Skeletal muscle satellite cell (primary cell): ENCODE results near the gene ZBTB20.

Source experiments
- H3K27me3 ChIP-seq: 2 replicates; pipeline ENCODE4 v1.7.0; 2013; ENCODE audit warnings: low read length; ENCODE audit not compliant: control insufficient read depth, insufficient read depth
- H3K36me3 ChIP-seq: 2 replicates; pipeline ENCODE4 v1.7.0; 2013; ENCODE audit warnings: mild to moderate bottlenecking, control low read depth, low read length; ENCODE audit not compliant: insufficient read depth
- H3K4me1 ChIP-seq: 2 replicates; pipeline ENCODE4 v1.7.0; 2013; ENCODE audit warnings: low read length; ENCODE audit not compliant: control insufficient read depth, insufficient read depth
- H3K4me2 ChIP-seq: 2 replicates; pipeline ENCODE4 v1.7.0; 2013; ENCODE audit warnings: mild to moderate bottlenecking, low read length
- H3K4me3 ChIP-seq: 2 replicates; pipeline ENCODE4 v1.7.0; 2013; ENCODE audit warnings: low read length
- H3K9ac ChIP-seq: 2 replicates; pipeline ENCODE4 v1.7.0; 2013; ENCODE audit warnings: mild to moderate bottlenecking, low read depth, low read length, moderate library complexity
- H3K9me3 ChIP-seq: replicated peaks from 2 replicates; pipeline ENCODE4 v1.7.0; 2013; ENCODE audit warnings: mild to moderate bottlenecking, control low read depth, low read length

Gene ZBTB20

DNA sequence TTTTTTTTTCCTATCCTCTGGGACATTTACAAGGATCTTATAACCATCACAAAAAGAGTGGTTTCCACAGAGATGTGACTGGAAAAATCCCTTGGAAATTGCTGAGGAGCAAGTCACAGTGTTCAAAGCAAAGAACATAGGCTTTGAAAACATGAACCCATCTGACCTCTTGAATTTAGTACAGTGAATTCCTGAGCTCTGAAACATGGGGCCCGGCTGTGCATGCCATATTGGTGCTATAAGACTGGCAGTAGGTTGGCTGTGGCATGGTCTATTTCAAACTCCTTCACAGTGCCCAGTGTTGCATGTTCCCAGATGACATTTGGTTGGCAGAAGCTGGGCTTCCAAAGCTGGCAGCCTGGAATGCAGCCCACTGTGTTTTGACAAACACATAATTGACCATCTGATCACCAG, 651.1 kb downstream of the ZBTB20 start:
- Histone ChIP-seq H3K4me1 (peaks cover 56% of the 10 kb centered on the region), H3K4me2 (peak overlapping the region; percentile 69), H3K27me3 (no peaks in the 10 kb centered on the region), H3K36me3 (no peaks in the 10 kb centered on the region), H3K9ac (peak overlapping the region; percentile 47), H3K4me3 (peak overlapping the region; percentile 38), H3K9me3 (no peaks in the 10 kb centered on the region)

DNA sequence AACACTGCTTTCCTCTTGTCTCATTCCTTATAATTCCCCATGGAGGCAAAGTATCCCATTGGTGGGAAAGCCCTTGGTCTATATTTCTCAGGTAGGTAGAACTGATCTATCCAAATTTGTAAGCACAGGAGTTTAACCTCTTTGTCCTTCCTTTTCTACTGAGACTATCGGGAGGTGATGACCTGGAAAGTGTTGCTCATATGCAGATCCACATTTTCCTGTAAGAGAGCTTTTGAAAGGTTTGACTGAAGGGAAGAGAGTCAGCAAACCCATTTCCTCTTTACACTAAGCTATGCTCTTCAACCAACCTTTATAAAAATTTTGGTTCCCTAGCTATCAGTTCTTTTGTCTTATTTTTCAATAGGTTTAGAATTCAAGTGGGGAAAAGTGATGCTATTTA, 652.6 kb downstream of the ZBTB20 start:
- Histone ChIP-seq H3K4me3 (no peak overlapping the region), H3K27me3 (no peaks in the 10 kb centered on the region), H3K9ac (no peak overlapping the region), H3K36me3 (no peaks in the 10 kb centered on the region), H3K4me1 (peaks cover 48% of the 10 kb centered on the region), H3K4me2 (no peak overlapping the region), H3K9me3 (no peaks in the 10 kb centered on the region)

DNA sequence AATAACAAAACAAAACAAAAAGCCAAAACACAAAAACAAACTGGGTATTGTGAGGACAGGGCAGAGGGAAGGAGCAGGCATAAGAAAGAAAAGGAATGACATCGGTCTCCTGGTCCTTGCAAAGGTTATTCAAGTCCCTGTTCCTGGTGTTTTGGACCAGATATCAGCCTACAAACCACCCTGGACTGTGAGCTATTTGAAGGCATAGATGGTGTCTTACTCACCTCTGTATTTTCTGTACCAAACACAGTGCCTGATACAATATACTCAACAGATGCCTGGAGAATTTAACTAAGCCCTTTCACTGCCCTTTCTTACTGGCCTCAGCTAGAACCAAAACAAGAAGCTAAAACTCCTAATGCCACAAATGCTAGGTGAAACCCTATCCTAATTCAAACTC, 656.3 kb downstream of the ZBTB20 start:
- Histone ChIP-seq H3K4me1 (peaks cover 15% of the 10 kb centered on the region), H3K27me3 (no peaks in the 10 kb centered on the region), H3K36me3 (no peaks in the 10 kb centered on the region), H3K4me3 (no peak overlapping the region), H3K9ac (no peak overlapping the region), H3K4me2 (no peak overlapping the region), H3K9me3 (no peaks in the 10 kb centered on the region)

DNA sequence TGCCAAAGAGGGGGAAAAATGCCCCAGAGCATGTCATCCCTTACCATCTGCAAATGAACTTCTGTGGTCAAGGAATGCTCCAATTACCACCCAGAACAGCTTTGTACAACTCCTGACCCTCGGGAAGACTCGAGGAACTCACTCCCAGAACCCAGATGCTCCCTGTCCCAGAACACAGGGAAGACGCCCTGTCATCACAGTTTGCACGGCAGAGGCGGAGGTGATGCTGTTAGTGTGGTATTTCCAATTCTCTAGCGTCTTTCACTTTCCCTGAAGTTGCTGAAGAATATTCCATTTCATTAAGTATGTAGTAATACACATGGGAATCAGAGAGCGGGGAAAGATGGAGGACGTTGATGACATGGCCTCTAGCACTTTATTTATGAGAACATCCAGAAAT, 659.6 kb downstream of the ZBTB20 start:
- Histone ChIP-seq H3K4me2 (no peak overlapping the region), H3K27me3 (no peaks in the 10 kb centered on the region), H3K4me3 (no peak overlapping the region), H3K9me3 (no peaks in the 10 kb centered on the region), H3K36me3 (no peaks in the 10 kb centered on the region), H3K4me1 (no peaks in the 10 kb centered on the region), H3K9ac (no peak overlapping the region)

DNA sequence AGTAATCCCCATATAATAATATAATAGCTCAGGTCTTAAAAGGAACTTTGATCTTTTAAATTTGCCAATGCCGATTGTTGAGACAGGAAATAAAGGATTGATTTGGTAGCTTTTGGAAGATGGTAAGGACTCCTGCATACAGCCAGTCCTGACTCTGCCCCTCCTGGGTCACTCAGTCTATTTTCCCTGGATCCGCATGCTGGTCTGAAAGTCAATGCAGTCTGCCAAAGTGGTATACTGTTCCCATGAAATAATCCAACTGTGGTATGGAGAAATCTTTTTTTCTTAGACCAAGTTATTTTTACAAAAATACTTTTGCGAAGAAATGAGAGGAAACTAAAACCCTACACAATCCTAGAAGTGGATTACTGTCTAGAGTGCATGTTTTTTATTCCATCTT, 662.2 kb downstream of the ZBTB20 start:
- Histone ChIP-seq H3K4me2 (no peak overlapping the region), H3K36me3 (no peaks in the 10 kb centered on the region), H3K9ac (no peak overlapping the region), H3K9me3 (no peaks in the 10 kb centered on the region), H3K4me3 (no peak overlapping the region), H3K4me1 (peaks cover 5% of the 10 kb centered on the region), H3K27me3 (no peaks in the 10 kb centered on the region)

DNA sequence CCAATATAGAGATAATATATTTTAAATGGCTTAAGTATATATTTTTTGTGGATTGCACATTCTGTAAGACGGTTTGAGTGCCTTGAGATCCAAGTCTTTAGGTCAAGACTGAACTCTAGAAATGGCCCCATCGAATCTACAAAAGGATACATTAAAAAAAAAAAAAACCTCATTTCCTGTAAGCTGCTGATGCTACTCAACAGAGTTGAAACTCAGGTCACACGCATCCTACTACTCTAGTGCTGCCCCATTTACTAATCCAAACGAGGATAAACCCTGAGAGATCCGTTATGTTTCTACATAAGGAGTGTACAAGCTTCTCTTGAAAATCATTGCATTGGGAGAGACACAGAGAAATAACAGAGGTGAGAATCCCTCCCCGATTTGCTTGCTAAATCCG, 666.0 kb downstream of the ZBTB20 start:
- Histone ChIP-seq H3K9me3 (no peaks in the 10 kb centered on the region), H3K4me3 (no peak overlapping the region), H3K36me3 (no peaks in the 10 kb centered on the region), H3K4me2 (no peak overlapping the region), H3K4me1 (peaks cover 5% of the 10 kb centered on the region), H3K27me3 (no peaks in the 10 kb centered on the region), H3K9ac (no peak overlapping the region)

DNA sequence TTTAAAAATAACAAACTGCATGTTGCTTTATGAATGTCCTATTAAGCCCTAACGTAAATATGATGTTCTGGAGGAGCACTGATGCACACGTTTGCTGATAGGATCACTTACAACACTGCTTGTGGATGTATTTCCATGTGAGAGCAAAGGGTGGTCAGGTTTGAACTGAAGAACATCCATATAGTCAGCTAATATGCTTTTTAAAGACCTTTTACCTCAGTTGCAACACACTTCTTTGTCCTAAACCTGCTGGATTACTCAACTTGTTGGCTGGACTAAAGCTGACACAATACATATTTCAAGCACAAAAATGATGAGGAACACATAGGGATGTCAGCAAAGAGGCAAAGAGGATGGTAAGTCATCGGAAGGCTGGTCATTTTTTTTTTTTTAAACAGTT, 666.6 kb downstream of the ZBTB20 start:
- Histone ChIP-seq H3K4me1 (peaks cover 5% of the 10 kb centered on the region), H3K27me3 (no peaks in the 10 kb centered on the region), H3K36me3 (no peaks in the 10 kb centered on the region), H3K9ac (no peak overlapping the region), H3K9me3 (no peaks in the 10 kb centered on the region), H3K4me3 (no peak overlapping the region), H3K4me2 (no peak overlapping the region)

DNA sequence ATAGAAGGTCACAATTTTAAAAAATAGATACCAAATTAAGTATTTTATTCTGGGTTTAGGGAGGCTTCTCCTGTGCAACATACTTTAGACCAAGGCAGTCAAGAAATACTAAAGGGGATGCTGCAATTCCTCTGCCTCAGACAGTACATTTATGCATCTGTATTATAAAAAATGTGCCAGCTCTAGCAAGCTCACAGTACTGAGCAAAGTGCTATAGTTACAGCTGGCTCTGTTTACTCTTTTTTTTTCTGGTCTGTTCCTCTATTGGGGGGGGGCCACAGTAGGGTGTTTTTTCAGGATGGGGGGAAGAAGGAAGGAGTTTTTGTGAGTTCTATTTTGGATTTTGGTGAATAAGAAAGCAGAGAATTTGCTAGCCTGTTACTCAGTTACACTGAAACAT, 668.3 kb downstream of the ZBTB20 start:
- Histone ChIP-seq H3K4me2 (no peak overlapping the region), H3K9me3 (no peaks in the 10 kb centered on the region), H3K27me3 (no peaks in the 10 kb centered on the region), H3K36me3 (no peaks in the 10 kb centered on the region), H3K4me3 (no peak overlapping the region), H3K4me1 (peaks cover 5% of the 10 kb centered on the region), H3K9ac (no peak overlapping the region)

DNA sequence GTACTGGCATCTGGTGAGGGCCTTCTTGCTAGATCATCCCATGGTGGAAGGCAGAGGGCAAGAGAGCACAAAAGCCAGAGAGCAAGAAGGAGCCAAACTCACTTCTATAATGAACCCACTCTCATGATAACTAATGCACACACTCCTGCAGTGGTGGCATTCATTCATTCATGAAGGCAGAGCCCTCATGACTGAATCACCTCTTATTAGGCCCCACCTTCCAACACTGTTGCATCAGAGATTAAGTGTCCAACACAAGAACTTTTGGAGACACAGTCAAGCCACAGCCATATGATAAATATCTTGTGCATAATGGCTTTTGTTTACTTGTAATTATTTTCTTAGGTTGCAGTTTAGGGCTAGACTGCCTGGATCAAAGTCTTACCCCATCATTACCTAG, 670.6 kb downstream of the ZBTB20 start:
- no peaks in the 10 kb centered on the region for H3K27me3 ChIP-seq
- H3K9ac ChIP-seq = no peak overlapping the region
- peaks cover 5% of the 10 kb centered on the region for H3K4me1 ChIP-seq
- no peak overlapping the region for H3K4me2 ChIP-seq
- H3K36me3 ChIP-seq = no peaks in the 10 kb centered on the region
- H3K4me3 ChIP-seq = no peak overlapping the region
- no peaks in the 10 kb centered on the region for H3K9me3 ChIP-seq

DNA sequence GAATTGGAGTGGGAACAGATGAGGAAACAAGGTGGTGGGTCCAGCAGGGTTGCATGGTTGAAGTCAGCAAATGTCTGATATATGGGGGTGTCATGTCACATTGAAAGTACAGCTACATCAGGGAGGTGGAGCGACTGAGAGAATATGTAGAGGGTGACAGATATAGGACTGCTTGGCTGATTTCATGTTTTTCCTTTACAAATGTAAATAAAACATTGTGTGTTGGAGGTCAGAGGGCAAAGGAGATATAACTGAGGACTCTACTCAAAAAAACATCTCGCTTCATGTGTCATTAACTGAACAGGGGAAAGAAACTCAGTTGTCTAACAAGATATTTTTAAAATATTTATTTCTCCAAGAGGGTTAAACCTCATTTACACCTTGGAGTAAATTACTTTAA, 675.6 kb downstream of the ZBTB20 start:
- Histone ChIP-seq H3K36me3 (no peaks in the 10 kb centered on the region), H3K4me1 (no peaks in the 10 kb centered on the region)

DNA sequence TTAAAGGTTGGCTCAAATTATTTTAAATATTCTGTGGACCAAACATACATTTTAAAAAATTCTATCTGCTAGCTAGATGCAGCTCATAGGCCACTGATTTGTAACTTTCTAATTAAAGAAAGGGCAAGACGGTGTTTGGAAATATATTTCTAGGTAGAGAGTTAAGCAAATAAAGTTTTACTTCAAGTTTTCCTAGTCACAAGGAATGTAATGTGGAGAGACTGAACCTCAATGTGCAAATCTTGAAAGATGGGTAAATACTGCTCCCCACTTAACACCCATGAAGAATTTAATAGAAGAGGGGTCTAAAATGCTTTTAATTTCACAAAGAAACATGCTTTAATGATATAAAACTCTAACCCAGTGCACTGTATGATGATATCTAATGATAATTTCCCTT, 678.0 kb downstream of the ZBTB20 start:
- Histone ChIP-seq H3K27me3 (no peaks in the 10 kb centered on the region), H3K4me2 (no peak overlapping the region), H3K36me3 (no peaks in the 10 kb centered on the region), H3K9ac (no peak overlapping the region), H3K4me3 (no peak overlapping the region), H3K4me1 (no peaks in the 10 kb centered on the region), H3K9me3 (no peaks in the 10 kb centered on the region)

More for the DNA sequence above, 675.6 kb downstream of the ZBTB20 start:
- H3K9me3 ChIP-seq = no peaks in the 10 kb centered on the region
- no peak overlapping the region for H3K4me3 ChIP-seq
- H3K9ac ChIP-seq = no peak overlapping the region
- no peaks in the 10 kb centered on the region for H3K27me3 ChIP-seq
- no peak overlapping the region for H3K4me2 ChIP-seq

DNA sequence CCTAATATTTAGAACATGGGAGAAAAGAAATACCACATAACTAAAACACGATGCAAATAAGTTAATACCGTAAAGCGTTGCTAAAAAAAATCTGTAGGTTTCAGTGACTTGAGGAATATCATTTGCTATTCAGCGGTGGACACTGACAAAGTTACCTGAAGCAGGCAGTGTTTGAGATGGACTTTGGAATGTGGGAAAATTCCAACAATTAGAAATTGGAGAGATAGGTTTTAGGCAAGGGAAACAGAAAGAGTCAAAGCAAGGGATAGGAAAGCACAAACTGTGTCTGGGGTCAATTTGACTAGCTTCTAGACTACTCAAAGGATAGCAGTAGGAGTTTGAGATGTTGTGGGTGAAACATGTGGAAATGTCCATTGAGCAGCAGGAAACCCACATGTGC, 680.3 kb downstream of the ZBTB20 start:
- H3K9ac ChIP-seq = no peak overlapping the region
- H3K4me2 ChIP-seq = no peak overlapping the region
- no peaks in the 10 kb centered on the region for H3K4me1 ChIP-seq
- H3K36me3 ChIP-seq = no peaks in the 10 kb centered on the region
- H3K4me3 ChIP-seq = no peak overlapping the region
- H3K9me3 ChIP-seq = no peaks in the 10 kb centered on the region
- no peaks in the 10 kb centered on the region for H3K27me3 ChIP-seq
